H9 (cell line): Measurements from ENCODE around the gene GTPBP4. TPM values are rescaled to one million over a fixed set of nuclear protein-coding genes. Genes with fewer than 3 reads are reported as not detected.

Experiments used
- DNase-seq: peaks from one replicate; pipeline ENCODE4 v3.0.0-alpha.2; 2017
- H2AFZ ChIP-seq: one replicate; pipeline ENCODE4 v1.6.1; 2013; ENCODE audit warnings: mild to moderate bottlenecking, low read length, control low read depth, moderate library complexity
- H2AK5ac ChIP-seq: 2 replicates; pipeline ENCODE4 v1.6.1; 2013; ENCODE audit warnings: low read length, control low read depth, mixed read lengths; ENCODE audit not compliant: insufficient read length
- H2BK120ac ChIP-seq: one replicate; pipeline ENCODE4 v1.6.1; 2013; ENCODE audit warnings: low read depth, mild to moderate bottlenecking, low read length, control low read depth, inconsistent platforms; ENCODE audit not compliant: poor library complexity, severe bottlenecking
- H2BK12ac ChIP-seq: 2 replicates; pipeline ENCODE4 v1.6.1; 2013; ENCODE audit warnings: low read length, control low read depth, mixed read lengths, low read depth; ENCODE audit not compliant: insufficient read length
- H2BK15ac ChIP-seq: 2 replicates; pipeline ENCODE4 v1.6.1; 2013; ENCODE audit warnings: low read depth, low read length, control low read depth
- H2BK20ac ChIP-seq: one replicate; pipeline ENCODE4 v1.6.1; 2013; ENCODE audit warnings: low read depth, mild to moderate bottlenecking, low read length, control low read depth, inconsistent platforms; ENCODE audit not compliant: poor library complexity, severe bottlenecking
- H2BK5ac ChIP-seq: 2 replicates; pipeline ENCODE4 v1.6.1; 2013; ENCODE audit warnings: low read length, control low read depth, mixed read lengths; ENCODE audit not compliant: insufficient read length
- H3K14ac ChIP-seq: 2 replicates; pipeline ENCODE4 v1.6.1; 2013; ENCODE audit warnings: low read length, control low read depth; ENCODE audit not compliant: insufficient read depth
- H3K18ac ChIP-seq: 2 replicates; pipeline ENCODE4 v1.6.1; 2013; ENCODE audit warnings: low read depth, mild to moderate bottlenecking, mixed read lengths, low read length, control low read depth; ENCODE audit not compliant: insufficient read length
- H3K23ac ChIP-seq: 2 replicates; pipeline ENCODE4 v1.6.1; 2013; ENCODE audit warnings: low read length, control low read depth, mixed read lengths, low read depth; ENCODE audit not compliant: insufficient read length
- H3K23me2 ChIP-seq: 2 replicates; pipeline ENCODE4 v1.6.1; 2013; ENCODE audit warnings: low read depth, mild to moderate bottlenecking, mixed read lengths, low read length, control low read depth; ENCODE audit not compliant: insufficient read length, poor library complexity, severe bottlenecking
- H3K27ac ChIP-seq: 2 replicates; pipeline ENCODE4 v1.5.1; 2013; ENCODE audit warnings: low read length, control low read depth, mixed read lengths, low read depth; ENCODE audit not compliant: insufficient read length
- H3K27me3 ChIP-seq: 2 replicates; pipeline ENCODE4 v1.6.1; 2013; ENCODE audit warnings: low read length, control low read depth, inconsistent platforms; ENCODE audit not compliant: insufficient read depth
- H3K4ac ChIP-seq: 2 replicates; pipeline ENCODE4 v1.6.1; 2013; ENCODE audit warnings: low read depth, mild to moderate bottlenecking, control low read depth, inconsistent platforms, low read length, moderate library complexity
- H3K4me1 ChIP-seq: 2 replicates; pipeline ENCODE4 v1.6.1; 2013; ENCODE audit warnings: low read length, control low read depth, inconsistent platforms; ENCODE audit not compliant: insufficient read depth
- H3K4me2 ChIP-seq: 2 replicates; pipeline ENCODE4 v1.6.1; 2013; ENCODE audit warnings: low read length, control low read depth, mixed read lengths; ENCODE audit not compliant: insufficient read length, insufficient read depth
- H3K56ac ChIP-seq: 2 replicates; pipeline ENCODE4 v1.6.1; 2013; ENCODE audit warnings: low read depth, mild to moderate bottlenecking, mixed read lengths, low read length, control low read depth; ENCODE audit not compliant: insufficient read length
- H3K79me1 ChIP-seq: 2 replicates; pipeline ENCODE4 v1.6.1; 2013; ENCODE audit warnings: low read depth, mild to moderate bottlenecking, moderate library complexity, low read length, control low read depth, inconsistent platforms; ENCODE audit not compliant: insufficient read depth, poor library complexity, severe bottlenecking
- H3K79me2 ChIP-seq: 2 replicates; pipeline ENCODE4 v1.6.1; 2013; ENCODE audit warnings: low read length, control low read depth, inconsistent platforms; ENCODE audit not compliant: insufficient read depth
- H3K9ac ChIP-seq: 2 replicates; pipeline ENCODE4 v1.6.1; 2013; ENCODE audit warnings: low read length, control low read depth, mixed read lengths; ENCODE audit not compliant: insufficient read length; ENCODE audit errors: extremely low read depth
- H3K9me3 ChIP-seq: one replicate; pipeline ENCODE4 v1.6.1; 2013; ENCODE audit warnings: low read depth, low read length, inconsistent platforms; ENCODE audit not compliant: control insufficient read depth
- H3T11ph ChIP-seq: one replicate; pipeline ENCODE4 v1.6.1; 2013; ENCODE audit warnings: mild to moderate bottlenecking, low read length, control low read depth, inconsistent platforms
- H4K20me1 ChIP-seq: one replicate; pipeline ENCODE4 v1.6.1; 2013; ENCODE audit not compliant: control insufficient read depth, insufficient read length, insufficient read depth
- H4K5ac ChIP-seq: 2 replicates; pipeline ENCODE4 v1.6.1; 2013; ENCODE audit warnings: low read depth, mild to moderate bottlenecking, mixed read lengths, low read length, control low read depth; ENCODE audit not compliant: insufficient read length
- H4K8ac ChIP-seq: replicated peaks from 2 replicates; pipeline ENCODE4 v1.6.1; 2013; ENCODE audit warnings: low read length, control low read depth, mixed read lengths, low read depth; ENCODE audit not compliant: insufficient read length
- H4K91ac ChIP-seq: 2 replicates; pipeline ENCODE4 v1.6.1; 2013; ENCODE audit warnings: low read depth, mild to moderate bottlenecking, moderate library complexity, mixed read lengths, low read length, control low read depth; ENCODE audit not compliant: insufficient read length
- H3K27ac Mint-ChIP-seq, 3 experiments: 2 replicates in 2 of 3; 3 replicates in 1 of 3; pipeline ENCODE4 v1.8.0; 2020 to 2021; ENCODE audit warnings: mixed read lengths in 3 of 3, mild to moderate bottlenecking in 1 of 3, moderate library complexity in 1 of 3
- H3K27me3 Mint-ChIP-seq: 2 replicates; pipeline ENCODE4 v1.8.0; 2021; ENCODE audit warnings: low read depth, mild to moderate bottlenecking, moderate library complexity, mixed read lengths
- H3K36me3 Mint-ChIP-seq, 3 experiments: 2 replicates in 2 of 3; 3 replicates in 1 of 3; pipeline ENCODE4 v1.8.0; 2020 to 2021; ENCODE audit warnings: low read depth in 3 of 3, mixed read lengths in 3 of 3; ENCODE audit not compliant: insufficient read depth in 1 of 3
- H3K4me1 Mint-ChIP-seq, 2 experiments: 2 replicates each; pipeline ENCODE4 v1.8.0; 2020; ENCODE audit warnings: mixed read lengths in 2 of 2
- H3K4me3 Mint-ChIP-seq, 2 experiments: 2 replicates in 1 of 2; 3 replicates in 1 of 2; pipeline ENCODE4 v1.8.0; 2020 to 2021; ENCODE audit warnings: mild to moderate bottlenecking in 2 of 2, mixed read lengths in 2 of 2, moderate library complexity in 1 of 2
- H3K9me3 Mint-ChIP-seq, 2 experiments: 2 replicates in 1 of 2; 3 replicates in 1 of 2; pipeline ENCODE4 v1.8.0; 2020; ENCODE audit warnings: mild to moderate bottlenecking in 2 of 2, mixed read lengths in 2 of 2, moderate library complexity in 1 of 2
- WGBS: extraction: QIAGEN DNeasy Blood & Tissue Kit; methylation state at CpG from one replicate; pipeline ENCODE4 v1.1.7; 2013; ENCODE audit warnings: missing lambda C conversion rate, low lambda C conversion rate, mixed read lengths; ENCODE audit not compliant: insufficient read length; ENCODE audit errors: extremely low coverage; 5-methylcytosine and 5-hydroxymethylcytosine counted together
- total RNA-seq: library from RNA; stranded (reverse); gene quantifications from 2 replicates; pipeline ENCODE4 v1.2.1, GENCODE V29; 2021
- TF ChIP-seq, protein P1 (sequence below): fragments of 200-600 bp; sonication (generic); conservative IDR thresholded peaks from 3 replicates; pipeline ENCODE4 v1.8.0; 2021; ENCODE audit warnings: antibody characterized with exemption, mild to moderate bottlenecking

Gene GTPBP4
- total RNA-seq, 1 experiment from 2014 or later, result 134 TPM

DNA sequence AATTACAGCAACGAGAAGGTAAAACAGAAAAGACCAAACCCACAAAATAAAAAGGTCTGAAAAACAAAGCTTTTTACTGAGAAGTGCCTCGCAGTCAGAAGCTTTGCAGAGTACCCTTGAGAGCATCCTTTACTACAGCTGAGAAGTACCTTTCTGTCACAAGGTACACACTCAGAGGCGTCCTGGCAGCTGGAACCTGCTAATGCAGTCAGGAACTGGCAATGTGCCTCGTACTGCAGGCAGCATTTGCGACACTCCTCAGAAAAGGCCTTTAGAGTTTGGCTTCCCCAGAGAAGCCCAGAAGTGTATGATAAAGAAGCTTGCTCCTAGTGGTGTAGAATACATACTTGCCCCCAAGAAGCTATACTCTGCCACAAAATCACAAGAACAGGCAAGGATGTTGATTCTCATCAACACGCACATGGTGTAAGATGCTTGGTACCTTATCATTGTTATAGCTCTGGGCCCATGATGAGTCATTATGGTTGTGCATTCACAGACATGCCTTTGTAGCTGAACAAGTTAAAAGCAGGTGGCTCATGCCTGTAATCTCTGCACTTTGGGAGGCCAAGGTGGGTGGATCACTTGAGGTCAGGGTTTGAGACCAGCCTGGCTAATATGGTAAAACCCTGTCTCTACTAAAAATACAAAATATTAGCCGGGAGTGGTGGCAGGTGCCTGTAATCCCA lies 2.0 kb upstream of the GTPBP4 start:
- no peak overlapping the region for H3K56ac ChIP-seq
- H3K23me2 ChIP-seq, result peaks cover 10% of the 10 kb centered on the region
- H2BK15ac ChIP-seq, result no peak overlapping the region
- TF ChIP-seq, protein P1, sequence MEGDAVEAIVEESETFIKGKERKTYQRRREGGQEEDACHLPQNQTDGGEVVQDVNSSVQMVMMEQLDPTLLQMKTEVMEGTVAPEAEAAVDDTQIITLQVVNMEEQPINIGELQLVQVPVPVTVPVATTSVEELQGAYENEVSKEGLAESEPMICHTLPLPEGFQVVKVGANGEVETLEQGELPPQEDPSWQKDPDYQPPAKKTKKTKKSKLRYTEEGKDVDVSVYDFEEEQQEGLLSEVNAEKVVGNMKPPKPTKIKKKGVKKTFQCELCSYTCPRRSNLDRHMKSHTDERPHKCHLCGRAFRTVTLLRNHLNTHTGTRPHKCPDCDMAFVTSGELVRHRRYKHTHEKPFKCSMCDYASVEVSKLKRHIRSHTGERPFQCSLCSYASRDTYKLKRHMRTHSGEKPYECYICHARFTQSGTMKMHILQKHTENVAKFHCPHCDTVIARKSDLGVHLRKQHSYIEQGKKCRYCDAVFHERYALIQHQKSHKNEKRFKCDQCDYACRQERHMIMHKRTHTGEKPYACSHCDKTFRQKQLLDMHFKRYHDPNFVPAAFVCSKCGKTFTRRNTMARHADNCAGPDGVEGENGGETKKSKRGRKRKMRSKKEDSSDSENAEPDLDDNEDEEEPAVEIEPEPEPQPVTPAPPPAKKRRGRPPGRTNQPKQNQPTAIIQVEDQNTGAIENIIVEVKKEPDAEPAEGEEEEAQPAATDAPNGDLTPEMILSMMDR, result no peak
- peaks cover under 1% of the 10 kb centered on the region for H3K9me3 ChIP-seq
- H3K27me3 ChIP-seq, result no peaks in the 10 kb centered on the region
- H3K9me3 Mint-ChIP-seq, result peaks cover 6 to 8% of the 10 kb centered on the region in 2 experiments
- no CpG with 5 or more reads among the region's 7 CpGs for WGBS
- H2BK5ac ChIP-seq, result no peak overlapping the region
- no peak overlapping the region for H3K27ac Mint-ChIP-seq
- H3K23ac ChIP-seq, result no peak overlapping the region
- no peak overlapping the region for H3T11ph ChIP-seq
- no peak overlapping the region for H3K4ac ChIP-seq
- H3K4me1 ChIP-seq, result no peaks in the 10 kb centered on the region; the same call in 1 of the 2 replicates
- no peak overlapping the region for H2BK120ac ChIP-seq
- no peak overlapping the region for H4K8ac ChIP-seq
- H4K5ac ChIP-seq, result no peak overlapping the region
- no peak overlapping the region for H2AFZ ChIP-seq
- H3K14ac ChIP-seq, result no peak overlapping the region
- H4K20me1 ChIP-seq, result peaks cover 2% of the 10 kb centered on the region
- no peak overlapping the region for H2BK20ac ChIP-seq
- H2AK5ac ChIP-seq, result no peak overlapping the region
- H3K27ac ChIP-seq, result no peak overlapping the region
- H3K79me2 ChIP-seq, result peaks cover 25% of the 10 kb centered on the region; the same call in 1 of the 2 replicates
- peaks cover 1% of the 10 kb centered on the region; the same call in 1 of the 2 replicates for H3K27me3 Mint-ChIP-seq
- peak overlapping the region; percentile 95 to 98; a peak in 4 of 5 replicates for H3K4me3 Mint-ChIP-seq
- peaks cover 7% of the 10 kb centered on the region for H3K79me1 ChIP-seq
- H3K18ac ChIP-seq, result no peak overlapping the region
- H3K4me1 Mint-ChIP-seq, result peaks cover 12 to 20% of the 10 kb centered on the region in 2 experiments
- H3K4me2 ChIP-seq, result no peak overlapping the region
- no peak overlapping the region for H2BK12ac ChIP-seq
- H3K36me3 Mint-ChIP-seq, result peaks cover 21 to 25% (median 25%) of the 10 kb centered on the region in 3 experiments
- H4K91ac ChIP-seq, result no peak overlapping the region
- no peak overlapping the region for H3K9ac ChIP-seq
- no peak for DNase-seq
